ENCODE data around the gene ELL. TPM values are rescaled to one million over a fixed set of nuclear protein-coding genes. Genes with fewer than 3 reads are reported as not detected.
A peak's percentile ranks its signal among the peaks of the same experiment; 100 is the strongest.

The ELL gene
- total and polyA plus RNA-seq, 9 of the 15 experiments (the other 6 are each of a cell fraction or from before 2014, with no cell fraction given), result 0.24 to 22.5 (median 4.1) TPM

DNA sequence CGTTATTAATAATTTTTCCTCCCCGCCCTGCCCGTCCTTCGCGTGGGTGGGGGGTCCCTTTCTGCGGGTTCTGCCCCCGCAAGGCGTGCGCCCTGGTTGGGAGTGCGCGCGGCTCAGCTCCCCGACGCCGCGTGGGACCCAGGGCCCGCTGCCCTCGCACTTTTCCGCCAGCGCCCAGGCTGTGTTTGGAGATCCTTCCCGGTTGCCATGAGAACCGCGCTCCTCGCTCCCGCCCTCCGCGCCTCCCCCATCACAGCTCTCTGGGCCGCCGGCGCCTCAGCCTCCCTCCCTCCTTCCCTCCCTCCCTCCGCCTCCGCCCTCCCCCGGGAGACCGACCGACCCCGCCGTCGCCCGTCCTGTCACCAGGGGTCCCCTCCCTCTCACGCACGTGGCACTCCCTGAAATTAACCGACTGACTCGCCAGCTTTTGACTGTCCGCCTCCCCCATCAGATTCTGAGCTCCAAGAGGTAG, 105.1 kb downstream of the ELL start (continued):
- no peak for TF ChIP-seq NR2F6 (CRISPR knock-in tag; IDR thresholded peaks at IDR 0.05)
- no peak for TF ChIP-seq SIN3B (IDR thresholded peaks at IDR 0.05; ENCODE audit: low read depth)
- 0 out of 2 replicates have a peak, but pooled peaks have one; percentile 9 for TF ChIP-seq EP300 (IDR thresholded peaks at IDR 0.05; ENCODE audit: low read length)
- no peak for TF ChIP-seq NUFIP1 (IDR thresholded peaks at IDR 0.05; ENCODE audit: partially characterized antibody)
- TF ChIP-seq HDGF (IDR thresholded peaks at IDR 0.05), result no peak
- TF ChIP-seq MBD2 (IDR thresholded peaks at IDR 0.05; ENCODE audit: borderline replicate concordance, low read depth), result peak; percentile 34; the same call in 1 of the 2 replicates
- TF ChIP-seq HDAC3 (IDR thresholded peaks at IDR 0.05; ENCODE audit: borderline replicate concordance, partially characterized antibody), result no peak
- no peak for TF ChIP-seq ARID1B (IDR thresholded peaks at IDR 0.05)
- no peak for TF ChIP-seq XRCC4 (IDR thresholded peaks at IDR 0.05; ENCODE audit: extremely low read depth, insufficient read depth, insufficient read length)
- TF ChIP-seq, protein P1, sequence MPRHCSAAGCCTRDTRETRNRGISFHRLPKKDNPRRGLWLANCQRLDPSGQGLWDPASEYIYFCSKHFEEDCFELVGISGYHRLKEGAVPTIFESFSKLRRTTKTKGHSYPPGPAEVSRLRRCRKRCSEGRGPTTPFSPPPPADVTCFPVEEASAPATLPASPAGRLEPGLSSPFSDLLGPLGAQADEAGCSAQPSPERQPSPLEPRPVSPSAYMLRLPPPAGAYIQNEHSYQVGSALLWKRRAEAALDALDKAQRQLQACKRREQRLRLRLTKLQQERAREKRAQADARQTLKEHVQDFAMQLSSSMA (CRISPR knock-in tag; IDR thresholded peaks at IDR 0.05), result no peak
- TF ChIP-seq NFIX (CRISPR knock-in tag; IDR thresholded peaks at IDR 0.05; ENCODE audit: low read depth), result no peak
- no peak for TF ChIP-seq KLF6 (CRISPR knock-in tag; IDR thresholded peaks at IDR 0.05; ENCODE audit: borderline replicate concordance)
- peak in 1 of 3 experiments; percentile 62 for TF ChIP-seq YY1 (IDR thresholded peaks at IDR 0.05; ENCODE audit: borderline replicate concordance in 1 of 3, control insufficient read depth in 1 of 3, extremely low read depth in 1 of 3, insufficient read depth in 3 of 3, insufficient read length in 1 of 3, insufficient replicate concordance in 2 of 3, low read depth in 1 of 3, low read length in 2 of 3)
- no peak for TF ChIP-seq ESRRA (IDR thresholded peaks at IDR 0.05; ENCODE audit: borderline replicate concordance, low read depth)
- TF ChIP-seq NR2C2 (CRISPR knock-in tag; IDR thresholded peaks at IDR 0.05), result no peak
- peak; percentile 39; the same call in 1 of the 2 replicates for TF ChIP-seq NR2C2 (tag; IDR thresholded peaks at IDR 0.05)
- no peak for TF ChIP-seq ZNF695 (CRISPR knock-in tag; IDR thresholded peaks at IDR 0.05)
- no peak for TF ChIP-seq MTA2 (IDR thresholded peaks at IDR 0.05; ENCODE audit: low read depth)
- TF ChIP-seq, protein P2, sequence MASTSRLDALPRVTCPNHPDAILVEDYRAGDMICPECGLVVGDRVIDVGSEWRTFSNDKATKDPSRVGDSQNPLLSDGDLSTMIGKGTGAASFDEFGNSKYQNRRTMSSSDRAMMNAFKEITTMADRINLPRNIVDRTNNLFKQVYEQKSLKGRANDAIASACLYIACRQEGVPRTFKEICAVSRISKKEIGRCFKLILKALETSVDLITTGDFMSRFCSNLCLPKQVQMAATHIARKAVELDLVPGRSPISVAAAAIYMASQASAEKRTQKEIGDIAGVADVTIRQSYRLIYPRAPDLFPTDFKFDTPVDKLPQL (IDR thresholded peaks at IDR 0.05; ENCODE audit: extremely low read depth, insufficient read length), result no peak
- TF ChIP-seq, protein P3, sequence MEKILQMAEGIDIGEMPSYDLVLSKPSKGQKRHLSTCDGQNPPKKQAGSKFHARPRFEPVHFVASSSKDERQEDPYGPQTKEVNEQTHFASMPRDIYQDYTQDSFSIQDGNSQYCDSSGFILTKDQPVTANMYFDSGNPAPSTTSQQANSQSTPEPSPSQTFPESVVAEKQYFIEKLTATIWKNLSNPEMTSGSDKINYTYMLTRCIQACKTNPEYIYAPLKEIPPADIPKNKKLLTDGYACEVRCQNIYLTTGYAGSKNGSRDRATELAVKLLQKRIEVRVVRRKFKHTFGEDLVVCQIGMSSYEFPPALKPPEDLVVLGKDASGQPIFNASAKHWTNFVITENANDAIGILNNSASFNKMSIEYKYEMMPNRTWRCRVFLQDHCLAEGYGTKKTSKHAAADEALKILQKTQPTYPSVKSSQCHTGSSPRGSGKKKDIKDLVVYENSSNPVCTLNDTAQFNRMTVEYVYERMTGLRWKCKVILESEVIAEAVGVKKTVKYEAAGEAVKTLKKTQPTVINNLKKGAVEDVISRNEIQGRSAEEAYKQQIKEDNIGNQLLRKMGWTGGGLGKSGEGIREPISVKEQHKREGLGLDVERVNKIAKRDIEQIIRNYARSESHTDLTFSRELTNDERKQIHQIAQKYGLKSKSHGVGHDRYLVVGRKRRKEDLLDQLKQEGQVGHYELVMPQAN (IDR thresholded peaks at IDR 0.05; ENCODE audit: borderline replicate concordance), result peak; percentile 68; the same call in 1 of the 2 replicates
- no peak for TF ChIP-seq U2AF1 (optimal IDR thresholded peaks at IDR 0.05; ENCODE audit: low read depth, low read length)
- TF ChIP-seq HNRNPUL1 (IDR thresholded peaks at IDR 0.05; ENCODE audit: low read length), result no peak
- no peak for TF ChIP-seq IRF2 (CRISPR knock-in tag; IDR thresholded peaks at IDR 0.05)
- peak; percentile 65; the same call in 1 of the 2 replicates for TF ChIP-seq ZNF431 (CRISPR knock-in tag; IDR thresholded peaks at IDR 0.05)
- TF ChIP-seq PTBP1 (IDR thresholded peaks at IDR 0.05; ENCODE audit: low read depth, low read length), result peak; percentile 10; the same call in 1 of the 2 replicates
- TF ChIP-seq ZNF764 (CRISPR knock-in tag; IDR thresholded peaks at IDR 0.05; ENCODE audit: low read depth), result no peak
- no peak for TF ChIP-seq ELF2 (CRISPR knock-in tag; IDR thresholded peaks at IDR 0.05)
- no peak for TF ChIP-seq HIVEP1 (CRISPR knock-in tag; IDR thresholded peaks at IDR 0.05)
- TF ChIP-seq PRMT5 (CRISPR knock-in tag; IDR thresholded peaks at IDR 0.05), result no peak
